Stimulated activated CD8-positive, alpha-beta memory T cell treated with anti-CD3 and anti-CD28 coated beads, Interleukin-7, amount 100 ng/mL, for 4 hours (primary cell): ENCODE measurements around the gene RBM19.

Experiments used
- DNase-seq, 2 donors: peaks; one replicate each; pipeline ENCODE4 v3.0.0-alpha.2; 2020; ENCODE audit warnings: low read depth in 2 of 2

RBM19 gene

DNA sequence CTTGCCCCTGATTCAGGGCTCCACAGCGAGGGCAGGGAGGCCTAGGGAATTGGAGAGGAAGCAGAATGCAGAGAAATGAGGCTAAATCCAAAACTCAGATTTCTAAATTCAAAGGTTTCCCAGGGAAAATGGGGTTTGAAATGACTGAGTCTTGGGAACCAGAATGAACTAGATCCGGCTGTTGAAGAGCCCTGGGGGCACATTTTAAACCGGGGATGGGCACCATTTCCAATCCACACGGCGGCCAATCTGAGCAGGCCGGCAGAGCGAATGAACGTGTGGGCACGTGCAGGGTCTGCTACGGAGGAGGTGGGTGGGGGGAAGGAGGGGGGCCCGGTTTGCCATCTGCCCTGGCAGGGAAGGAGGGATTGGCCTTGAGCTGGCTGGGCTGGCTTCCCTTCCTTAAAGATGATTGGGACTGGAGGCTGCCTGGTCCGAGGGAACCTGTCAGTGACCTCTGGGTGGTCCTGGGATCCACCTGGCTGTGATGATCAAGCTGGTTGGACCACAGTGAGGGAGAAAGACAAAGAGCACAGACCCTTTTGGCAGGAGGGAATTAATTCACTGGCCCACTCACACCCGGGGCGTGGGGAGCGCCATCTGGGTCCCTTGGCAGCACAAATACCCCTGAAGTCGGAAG lies 161.0 kb downstream of the RBM19 start:
- DNase-seq = no peak

DNA sequence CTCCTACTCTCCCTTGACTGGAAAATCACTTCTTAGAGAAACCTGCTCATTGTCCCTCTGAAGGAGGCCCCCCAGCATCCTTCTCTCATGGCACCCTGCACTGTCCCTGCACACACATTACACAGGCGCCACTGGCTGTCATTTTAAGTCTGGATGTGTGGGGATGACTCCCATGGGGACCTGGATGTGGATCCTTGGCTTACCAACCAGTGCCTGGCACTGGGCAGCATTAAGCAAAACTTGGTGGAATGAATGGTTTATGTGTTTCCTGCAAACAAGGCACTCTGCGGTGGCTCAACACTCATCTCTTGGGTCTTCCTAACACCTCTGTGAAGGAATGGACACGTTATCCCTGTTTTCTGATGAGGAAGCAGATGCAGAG lies 162.4 kb downstream of the RBM19 start:
- no peak for DNase-seq

DNA sequence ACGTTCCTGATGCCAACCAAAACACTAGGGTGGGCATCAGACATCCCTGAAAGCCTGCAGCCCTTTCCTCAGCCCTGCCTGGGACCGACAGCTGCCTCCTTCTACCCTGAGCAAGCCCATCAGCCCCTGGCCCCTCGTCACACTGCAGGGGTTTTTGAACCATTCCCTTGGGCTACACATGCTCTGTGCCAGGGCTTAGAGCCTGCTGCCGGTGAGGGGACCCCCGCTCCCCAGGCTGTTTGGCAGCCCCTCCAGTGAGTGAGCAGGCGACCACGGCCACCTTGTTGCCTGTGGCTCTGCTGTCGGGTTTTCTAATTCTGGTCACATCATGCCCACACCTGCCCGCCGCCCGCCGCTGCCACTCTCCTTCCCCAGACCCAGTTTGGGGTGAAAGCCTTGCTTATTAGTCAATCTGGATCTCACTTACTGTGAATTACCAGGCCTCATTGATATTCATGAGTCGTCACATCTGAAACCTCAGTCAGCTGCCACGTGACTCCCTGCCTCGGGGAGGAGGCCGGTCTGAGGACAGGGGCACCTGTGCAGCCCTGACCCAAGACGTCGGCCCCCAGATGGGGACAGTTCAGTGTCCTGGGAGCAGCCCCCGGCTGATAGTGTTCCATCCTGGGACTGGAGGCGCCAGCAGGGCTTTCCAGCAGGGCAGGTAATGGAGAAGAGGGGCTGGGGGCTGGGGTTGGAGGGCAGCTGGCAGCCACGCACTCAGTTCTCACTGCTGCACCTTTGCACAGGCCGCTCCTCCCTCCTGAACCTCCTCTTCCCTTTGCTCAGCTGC lies 163.0 kb downstream of the RBM19 start:
- DNase-seq = no peak

DNA sequence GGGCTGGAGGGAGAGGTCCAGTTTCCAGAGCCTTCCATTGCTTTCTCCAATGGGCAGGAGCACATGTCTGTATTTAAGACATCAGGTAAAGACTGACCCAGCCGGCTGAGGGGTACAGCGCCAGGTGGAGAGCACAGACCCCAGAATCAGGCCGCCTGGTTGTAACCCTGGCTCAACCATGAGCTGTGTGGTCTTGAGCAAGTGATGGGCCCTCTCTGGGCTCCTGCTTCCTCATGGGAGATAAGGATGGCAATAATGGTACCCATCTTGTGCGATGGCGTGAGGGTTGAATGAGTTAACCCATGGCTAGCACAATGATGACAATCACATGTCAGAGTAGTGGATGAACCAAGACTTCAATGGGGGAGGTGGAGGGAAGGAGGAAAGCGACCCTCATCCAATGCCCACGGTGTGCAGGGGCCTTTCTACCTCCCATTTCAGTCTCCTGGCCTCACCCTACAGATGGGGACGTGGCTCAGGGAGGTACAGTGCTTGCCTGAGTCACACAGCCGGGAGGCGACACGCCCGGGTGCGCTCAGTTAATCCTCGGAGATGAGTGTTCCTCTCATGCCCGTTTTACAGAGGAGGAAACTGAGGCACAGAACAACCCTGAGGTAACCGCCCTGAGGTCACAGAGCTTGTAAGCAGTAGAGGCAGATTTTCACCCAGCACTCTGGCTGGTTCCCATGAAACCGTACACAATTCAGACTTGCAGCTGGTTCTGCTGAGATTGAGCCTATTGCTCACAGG lies 163.9 kb downstream of the RBM19 start:
- no peak for DNase-seq

DNA sequence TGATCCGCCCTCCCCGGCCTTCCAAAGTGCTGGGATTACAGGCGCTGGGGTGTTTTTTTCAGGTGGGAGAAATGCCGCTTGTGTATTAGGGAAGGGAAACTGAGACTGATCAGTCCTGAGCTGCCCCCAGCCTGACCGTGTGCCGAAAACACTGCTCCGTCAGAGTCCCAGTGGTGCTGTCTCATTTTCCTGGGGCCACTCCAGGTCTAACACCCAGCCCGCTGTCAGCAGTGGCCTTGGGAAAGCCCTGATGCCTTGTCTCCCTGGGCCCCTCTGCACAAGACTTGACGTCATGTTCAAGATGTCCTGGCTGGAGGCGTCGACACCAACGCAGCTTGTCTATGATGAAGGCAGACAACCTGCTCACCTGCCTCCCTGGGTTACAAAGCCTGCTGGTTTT lies 165.9 kb downstream of the RBM19 start:
- DNase-seq = no peak

DNA sequence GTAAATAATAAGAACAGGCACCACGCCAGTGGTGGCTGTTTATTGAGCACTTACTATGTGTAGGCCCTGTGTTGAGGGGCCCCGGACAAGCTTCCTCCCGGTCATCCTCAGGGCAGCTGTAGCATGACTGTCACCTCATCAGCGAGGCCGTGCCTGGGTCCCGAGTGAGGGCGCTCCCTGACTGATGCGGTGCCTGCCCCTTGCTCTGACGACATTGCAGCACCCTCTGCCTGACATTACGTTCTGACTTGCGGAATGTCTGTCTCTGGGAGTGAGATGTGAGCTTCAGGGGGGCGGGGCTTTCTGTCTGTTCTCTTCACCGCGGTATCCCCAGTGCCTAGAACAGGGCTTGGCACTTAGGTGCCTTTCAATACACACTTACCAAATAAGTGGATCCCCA lies 167.6 kb downstream of the RBM19 start:
- DNase-seq = no peak

DNA sequence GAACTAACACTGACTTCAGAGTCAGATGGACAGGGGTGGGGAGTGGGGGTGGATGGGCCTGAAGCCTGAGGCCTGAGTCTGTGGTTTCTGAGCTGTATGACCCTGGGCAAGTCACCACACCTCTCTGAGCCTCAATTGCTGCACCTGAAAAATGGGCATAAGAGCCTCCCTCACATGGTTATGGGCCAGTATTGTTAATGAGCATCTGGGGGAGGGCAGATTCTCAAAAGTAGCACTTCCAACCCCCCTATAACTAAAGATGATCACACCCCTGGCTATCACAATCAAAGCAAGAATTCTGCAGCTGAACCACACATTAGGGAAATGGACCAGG lies 168.6 kb downstream of the RBM19 start:
- DNase-seq = no peak

DNA sequence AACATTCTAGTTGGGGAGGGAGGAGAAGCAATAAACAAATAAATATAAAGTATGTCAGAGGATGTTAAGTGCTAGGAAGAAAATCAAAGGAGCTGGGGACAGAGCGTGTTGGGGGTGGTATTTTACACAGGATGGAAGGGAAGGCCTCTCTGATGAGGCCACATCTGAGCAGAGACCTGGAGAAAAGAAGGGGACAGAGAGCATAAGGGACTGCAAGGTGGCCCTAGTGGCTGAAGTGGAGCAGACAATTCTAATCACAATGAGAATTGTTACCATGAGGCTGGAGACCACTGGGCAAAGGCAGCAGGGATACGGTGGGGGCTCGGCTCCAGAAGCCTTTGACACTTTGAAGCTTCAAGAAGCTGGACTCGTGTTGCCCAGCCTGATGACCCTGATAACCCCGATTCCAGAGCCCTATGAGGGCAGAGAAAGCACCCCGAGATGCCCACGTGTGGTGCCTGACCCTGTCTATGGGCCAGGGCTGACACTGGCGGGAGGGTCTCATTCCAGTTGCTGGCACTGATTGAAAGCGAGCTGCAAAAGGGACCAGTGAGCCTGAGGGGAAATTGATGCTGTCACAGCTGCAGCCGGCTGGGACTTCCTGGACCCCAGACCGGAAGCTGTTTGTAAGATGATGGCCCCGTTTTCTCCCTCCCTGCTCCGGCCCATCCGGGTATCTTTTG lies 169.1 kb downstream of the RBM19 start:
- no peak for DNase-seq

DNA sequence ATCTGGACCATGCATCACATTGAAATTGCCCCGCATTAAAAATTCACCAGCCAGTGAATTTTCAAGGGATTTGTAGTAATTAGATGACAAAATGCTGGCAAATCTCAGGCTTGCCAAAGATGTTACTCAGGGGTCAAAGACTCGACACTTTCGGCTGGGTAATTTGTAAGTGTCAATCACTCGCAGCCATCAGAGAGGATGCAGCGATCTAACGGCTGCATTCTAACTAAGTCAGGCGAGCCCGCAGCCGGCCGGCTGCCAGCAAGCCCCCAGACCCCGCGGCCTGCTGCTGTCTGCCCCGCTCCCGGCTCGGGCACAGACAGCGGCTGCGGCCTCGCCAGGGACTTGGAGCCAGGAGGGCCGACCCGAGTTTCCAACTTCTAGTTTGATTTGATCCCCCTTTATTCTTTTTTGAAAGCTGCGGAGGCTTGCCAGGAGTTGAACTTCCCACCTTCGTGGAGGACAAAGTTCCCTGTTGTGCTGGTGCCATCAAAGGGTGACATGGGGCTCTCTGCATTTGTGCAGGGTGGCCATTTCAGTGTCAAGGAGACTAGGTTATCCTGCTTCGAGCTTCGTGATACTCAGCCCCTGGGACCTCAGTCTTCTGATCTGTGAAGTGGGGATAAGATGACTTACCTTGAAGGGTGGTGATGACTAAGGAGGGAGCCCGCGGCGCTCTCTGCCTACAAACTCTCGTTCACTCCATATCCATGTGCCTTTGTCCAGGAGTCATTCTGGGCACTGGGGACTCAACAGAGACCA lies 169.9 kb downstream of the RBM19 start:
- no peak for DNase-seq

DNA sequence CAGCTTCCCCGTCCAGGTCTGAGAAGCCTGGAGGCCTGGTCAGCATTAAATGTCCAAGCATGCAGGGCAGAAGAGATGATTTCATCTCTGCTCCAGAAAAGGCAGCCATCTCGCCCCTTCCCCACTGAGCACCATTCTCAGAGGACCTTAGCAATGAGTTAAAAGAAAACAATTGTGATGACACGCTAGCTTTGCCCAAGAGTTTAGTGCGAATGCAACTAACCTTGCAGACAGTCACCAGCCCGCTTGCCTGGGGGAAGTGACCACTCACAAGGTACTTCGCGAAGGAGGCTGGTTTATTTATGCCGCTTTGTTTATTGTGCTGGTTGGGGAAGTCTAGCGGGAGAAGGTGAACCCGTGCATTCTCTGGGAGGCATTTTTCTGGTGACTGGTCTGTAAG lies 170.7 kb downstream of the RBM19 start:
- DNase-seq = no peak

DNA sequence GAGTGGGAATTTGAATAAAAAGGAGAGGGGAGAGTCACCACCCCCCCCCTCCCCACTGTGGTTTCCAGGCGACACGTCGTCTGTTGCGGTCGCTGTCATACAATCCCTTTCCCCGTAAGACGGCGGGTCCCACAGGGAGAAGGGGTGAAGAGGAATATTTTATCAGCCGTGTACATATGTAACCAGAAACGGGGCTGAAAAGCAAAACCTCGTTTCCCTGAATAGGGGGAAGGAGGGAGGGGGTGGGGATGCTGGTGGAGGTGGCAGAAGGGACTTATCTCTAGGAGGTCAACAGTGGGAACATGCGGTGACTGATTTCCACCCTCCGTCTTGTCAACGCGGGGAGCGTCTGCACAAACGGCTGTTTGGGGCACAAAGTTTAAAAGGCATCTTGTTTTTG lies 171.4 kb downstream of the RBM19 start:
- no peak for DNase-seq

DNA sequence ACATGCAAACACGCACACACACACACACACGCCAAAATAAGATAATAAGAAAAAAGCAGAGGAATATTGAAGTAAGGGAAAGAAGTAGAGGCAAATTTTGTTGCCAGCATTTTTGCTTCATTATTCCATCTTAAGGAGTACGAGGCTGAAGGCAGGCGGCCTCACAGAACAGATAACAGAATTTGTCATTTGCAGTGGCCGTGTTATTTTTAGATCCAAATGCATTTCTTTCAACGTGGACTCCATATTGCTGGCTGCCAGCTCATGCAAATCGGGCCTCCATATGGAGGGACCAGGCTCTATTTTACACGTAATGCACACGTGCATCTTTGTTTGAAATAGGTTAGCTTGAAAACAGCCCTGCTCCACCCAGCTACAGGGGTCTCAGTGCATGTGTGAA lies 172.9 kb downstream of the RBM19 start:
- DNase-seq = no peak

DNA sequence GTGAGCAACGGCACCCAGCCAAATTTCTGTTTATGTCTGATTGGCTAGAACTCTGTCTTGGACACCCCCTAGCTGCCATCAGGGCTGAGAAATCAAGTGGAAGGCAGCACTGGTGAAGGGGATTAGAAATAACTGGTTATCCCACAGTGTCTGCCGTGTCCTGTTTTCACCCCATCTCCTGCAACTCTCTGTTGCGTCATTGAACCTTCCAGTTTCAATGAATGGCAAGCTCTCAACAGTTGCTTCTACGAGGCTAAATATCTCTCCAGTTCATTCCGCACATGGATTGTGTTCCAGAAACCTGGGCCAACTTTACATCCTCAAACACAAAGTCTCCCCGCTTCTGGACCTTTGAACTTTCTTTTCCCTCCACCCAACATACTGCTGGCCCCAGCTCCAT lies 173.7 kb downstream of the RBM19 start:
- DNase-seq = no peak

DNA sequence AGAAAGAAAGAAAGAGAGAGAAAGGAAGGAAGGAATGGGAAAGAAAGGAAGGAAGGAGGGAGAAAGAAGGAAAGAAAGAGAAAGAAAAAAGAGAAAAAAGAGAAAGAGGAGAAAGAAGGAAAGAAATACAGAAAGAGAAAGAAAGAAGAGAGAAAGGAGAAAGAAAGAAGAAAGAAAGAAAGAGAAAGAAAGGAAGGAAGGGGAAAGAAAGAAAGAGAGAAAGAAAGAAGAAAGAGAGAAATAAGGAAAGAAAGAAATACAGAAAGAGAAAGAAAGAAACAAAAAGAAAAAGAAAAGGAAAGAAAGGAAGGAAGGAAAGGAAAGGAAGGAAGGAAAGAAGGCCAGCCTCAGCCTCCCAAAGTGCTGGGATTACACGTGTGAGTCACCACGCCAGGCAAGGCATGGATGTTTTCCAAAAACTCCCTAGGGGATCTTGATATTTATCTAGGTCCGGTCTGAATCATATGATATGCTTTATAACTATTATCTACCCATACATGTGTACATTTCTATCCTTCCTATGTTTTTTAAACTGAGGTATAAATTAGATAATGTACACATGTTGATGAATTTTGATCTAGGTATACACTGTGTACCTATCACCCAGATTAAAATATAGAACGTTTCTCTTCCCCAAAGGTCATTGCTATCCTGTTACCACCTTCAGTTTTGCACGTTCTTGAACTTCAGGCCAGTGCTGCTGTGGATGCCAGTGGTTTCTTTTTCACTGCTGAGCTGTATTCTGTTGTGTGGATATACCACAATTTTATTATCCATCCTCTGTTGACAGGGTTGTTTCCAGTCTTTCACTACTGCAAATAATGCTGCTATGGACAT lies 177.9 kb downstream of the RBM19 start:
- DNase-seq = no peak

DNA sequence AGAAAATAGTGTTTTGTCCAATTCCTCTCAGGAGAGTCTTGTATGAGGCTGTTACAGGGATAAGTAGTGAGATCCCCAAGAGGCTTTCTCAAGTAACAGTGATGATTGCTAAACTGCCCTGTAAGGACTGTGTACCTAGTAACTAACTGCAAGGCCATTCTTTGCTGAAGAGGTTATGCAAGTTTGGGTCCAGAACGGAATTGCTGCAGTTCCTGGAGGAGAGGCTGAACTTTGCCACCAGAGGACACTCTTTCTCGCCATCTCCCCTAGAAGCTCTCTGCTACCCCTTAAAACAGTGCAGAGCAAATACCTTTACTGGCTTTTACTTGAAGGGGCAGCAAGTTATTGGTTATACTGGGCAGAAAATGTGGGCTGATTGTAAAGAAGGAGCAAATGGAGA lies 180.0 kb downstream of the RBM19 start:
- no peak for DNase-seq

DNA sequence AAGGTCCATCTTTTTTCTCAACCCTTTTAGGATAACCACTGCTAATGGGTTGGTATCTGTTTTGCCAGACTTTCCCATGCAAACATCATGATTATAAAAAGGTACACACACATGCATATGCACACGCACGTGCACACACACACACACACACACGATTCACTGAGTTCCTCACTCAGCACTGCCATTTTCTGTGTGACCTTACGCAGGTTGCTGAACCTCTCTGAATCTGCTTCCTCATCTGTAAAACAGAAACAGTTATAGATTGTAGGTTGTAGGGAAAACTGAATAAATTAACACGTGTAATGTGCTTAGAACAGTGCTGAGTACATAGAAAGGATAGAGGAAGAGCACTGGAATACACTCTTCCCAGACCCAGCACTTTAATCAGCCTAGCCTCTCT lies 182.3 kb downstream of the RBM19 start:
- DNase-seq = no peak

DNA sequence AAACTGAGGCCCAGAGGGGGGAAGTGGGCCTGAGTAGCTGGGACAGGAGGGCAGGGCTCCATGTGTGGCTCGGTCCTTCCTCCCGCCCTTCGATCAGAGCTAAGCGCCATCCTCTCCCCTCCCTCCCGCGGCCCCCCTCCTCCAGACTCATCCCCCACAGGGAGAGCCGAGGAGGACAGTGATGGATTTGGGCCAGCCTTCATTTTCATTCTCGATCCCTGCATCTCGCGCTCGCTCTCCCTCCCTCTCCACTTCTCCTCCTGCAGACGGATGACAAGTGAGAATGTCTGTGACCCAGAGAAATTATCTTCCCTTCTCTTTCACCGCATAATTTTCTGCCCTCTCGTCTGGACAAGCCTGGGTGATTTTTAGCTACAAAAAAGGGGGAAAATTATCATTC lies 183.3 kb downstream of the RBM19 start:
- DNase-seq = no peak

DNA sequence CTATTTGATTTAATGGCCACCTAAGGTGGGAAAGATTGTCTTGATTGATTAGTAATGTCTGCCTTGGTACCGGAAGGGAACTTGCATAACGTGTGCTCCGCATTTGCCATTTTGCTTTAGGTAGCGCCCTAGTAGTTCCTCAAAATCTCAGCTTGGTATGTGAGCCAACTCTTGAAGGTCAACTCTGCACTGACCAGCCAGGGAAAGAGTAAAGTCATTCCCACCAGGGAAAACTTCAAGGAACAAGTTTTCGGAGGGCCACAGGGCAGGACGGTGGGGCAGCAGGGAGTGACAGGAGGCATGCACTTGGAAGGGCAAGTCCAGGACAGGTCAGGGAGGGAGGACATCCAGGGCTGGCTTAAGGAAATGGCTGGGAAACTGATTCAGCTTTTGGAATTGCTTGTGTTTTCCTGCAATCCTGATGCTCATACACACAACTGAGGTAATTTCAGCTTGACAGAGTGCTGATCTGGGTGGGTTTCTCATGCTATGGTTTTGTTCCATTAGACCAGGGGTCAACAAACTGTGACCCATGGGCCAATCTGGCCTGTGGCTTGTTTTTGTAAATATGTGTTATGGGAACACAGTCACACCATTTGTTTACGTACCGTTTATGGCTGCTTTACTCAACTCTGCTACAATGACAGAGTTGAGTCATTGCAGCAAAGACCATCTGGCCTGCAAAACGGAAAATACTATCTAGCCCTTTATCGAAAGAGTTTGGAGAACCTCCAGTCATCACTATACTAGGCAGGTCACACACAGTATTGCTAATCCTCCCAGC lies 184.5 kb downstream of the RBM19 start:
- no peak for DNase-seq

DNA sequence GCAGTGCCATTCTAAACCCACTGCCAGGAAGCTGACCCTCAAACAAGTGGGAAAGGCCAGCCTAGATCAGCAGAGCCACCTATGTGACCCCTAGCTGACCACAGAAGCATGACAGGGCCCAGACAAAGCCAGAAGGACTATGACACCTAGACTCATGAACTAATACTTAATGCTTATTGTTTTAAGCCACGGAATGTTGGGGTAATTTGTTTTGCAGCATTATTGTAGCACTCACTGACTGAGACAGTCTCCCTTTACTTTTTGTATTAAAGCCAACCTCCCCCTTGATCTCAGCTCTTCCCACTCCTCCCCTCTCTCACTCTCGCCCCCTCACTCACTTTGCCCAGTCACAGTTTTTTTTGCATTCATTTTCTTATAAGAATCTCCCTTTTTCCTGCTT lies 186.4 kb downstream of the RBM19 start:
- no peak for DNase-seq
